SK-N-SH (cell line): Measurements from ENCODE around the gene VAMP2. TPM values are rescaled to one million over a fixed set of nuclear protein-coding genes. Genes with fewer than 3 reads are reported as not detected.

ENCODE experiments used
- CTCF ChIA-PET: fragments of 300-600, 350-600 bp; formaldehyde crosslinking; extraction: SDS; loops from one replicate; lab custom pipeline; 2021; lab: Yijun Ruan, JAX
- POLR2A ChIA-PET: fragments of 350-600 bp; sonication (Branson Sonifier 250); formaldehyde crosslinking; extraction: SDS; loops from one replicate; lab custom pipeline; 2020; ENCODE audit warnings: antibody characterized with exemption, inconsistent platforms; lab: Yijun Ruan, JAX
- DNase-seq: peaks from one replicate; pipeline ENCODE4 v3.0.0; 2012
- H2AFZ ChIP-seq: fragments of 200-600 bp; sonication (generic); 2 replicates; pipeline ENCODE4 v1.8.1; 2016; ENCODE audit warnings: antibody characterized with exemption, mild to moderate bottlenecking, low read depth
- H3F3A ChIP-seq: fragments of 200-600 bp; sonication (generic); replicated peaks from 2 replicates; pipeline ENCODE3; 2016; ENCODE audit warnings: antibody characterized with exemption, mild to moderate bottlenecking; ENCODE audit not compliant: insufficient read depth
- H3K27ac ChIP-seq, 2 experiments: fragments of 200-500 bp in 1 of 2; fragments of 200-600 bp in 1 of 2; sonication (Bioruptor generic) in 1 of 2; sonication (generic), shearing (Covaris generic) in 1 of 2; 2 replicates each; pipeline versions ENCODE4 v1.5.1 to v1.6.1; 2014 to 2016; ENCODE audit warnings: low read depth in 2 of 2, inconsistent platforms in 1 of 2, low read length in 1 of 2, mild to moderate bottlenecking in 1 of 2, mixed read lengths in 1 of 2
- H3K27me3 ChIP-seq: fragments of 200-600 bp; sonication (generic), shearing (Covaris generic); 2 replicates; pipeline ENCODE4 v1.6.1; 2016; ENCODE audit warnings: mixed run types; ENCODE audit not compliant: insufficient read depth
- H3K36me3 ChIP-seq, 2 experiments: fragments of 200-500 bp in 1 of 2; fragments of 200-600 bp in 1 of 2; sonication (Bioruptor generic) in 1 of 2; sonication (generic) in 1 of 2; replicated peaks in 1 of 2; 2 replicates each; pipeline versions ENCODE3 to v1.5.1; 2014 to 2016; ENCODE audit warnings: low read length in 1 of 2, mild to moderate bottlenecking in 1 of 2; ENCODE audit not compliant: insufficient read depth in 2 of 2, control insufficient read depth in 1 of 2
- H3K4me1 ChIP-seq, 2 experiments: fragments of 200-500 bp in 1 of 2; fragments of 200-600 bp in 1 of 2; sonication (Bioruptor generic) in 1 of 2; sonication (generic), shearing (Covaris generic) in 1 of 2; 2 replicates each; pipeline versions ENCODE4 v1.5.1 to v1.6.1; 2014 to 2016; ENCODE audit warnings: low read depth in 1 of 2, low read length in 1 of 2, mixed run types in 1 of 2; ENCODE audit not compliant: insufficient read depth in 2 of 2, control insufficient read depth in 1 of 2
- H3K4me2 ChIP-seq: fragments of 200-600 bp; sonication (generic), shearing (Covaris generic); 2 replicates; pipeline ENCODE4 v1.6.1; 2017; ENCODE audit warnings: mixed run types
- H3K4me3 ChIP-seq, 2 experiments: fragments of 200-500 bp in 1 of 2; fragments of 200-600 bp in 1 of 2; sonication (Bioruptor generic) in 1 of 2; sonication (generic), shearing (Covaris generic) in 1 of 2; 2 replicates each; pipeline versions ENCODE4 v1.5.1 to v1.8.1; 2014 to 2016; ENCODE audit warnings: low read depth in 2 of 2, inconsistent platforms in 1 of 2, low read length in 1 of 2, mild to moderate bottlenecking in 1 of 2, mixed read lengths in 1 of 2, moderate library complexity in 1 of 2
- H3K79me2 ChIP-seq: fragments of 200-600 bp; sonication (generic); 2 replicates; pipeline ENCODE4 v1.8.1; 2017; ENCODE audit warnings: mild to moderate bottlenecking; ENCODE audit not compliant: insufficient read depth
- H3K9ac ChIP-seq: fragments of 200-600 bp; sonication (generic); 2 replicates; pipeline ENCODE4 v1.6.1; 2017; ENCODE audit warnings: mixed run types
- H3K9me2 ChIP-seq: fragments of 200-600 bp; sonication (generic); 2 replicates; pipeline ENCODE4 v1.6.1; 2017; ENCODE audit warnings: mixed run types
- H3K9me3 ChIP-seq: fragments of 200-600 bp; sonication (generic); 2 replicates; pipeline ENCODE4 v1.6.1; 2017; ENCODE audit warnings: mixed run types, mild to moderate bottlenecking, moderate library complexity
- H4K20me1 ChIP-seq: fragments of 200-600 bp; sonication (generic); 2 replicates; pipeline ENCODE4 v1.6.1; 2017; ENCODE audit warnings: mild to moderate bottlenecking, mixed run types; ENCODE audit not compliant: insufficient read depth
- CHD2 ChIP-seq: fragments of 150-350 bp; IDR thresholded peaks from 2 replicates; pipeline ENCODE4 v1.6.1; 2018; ENCODE audit warnings: low read length; ENCODE audit not compliant: partially characterized antibody
- CTCF ChIP-seq: fragments of 200-600 bp; sonication (generic); IDR thresholded peaks from 2 replicates; pipeline ENCODE4 v1.6.1; 2017; ENCODE audit warnings: antibody characterized with exemption, mild to moderate bottlenecking, moderate library complexity
- ELF1 ChIP-seq: IDR thresholded peaks from 2 replicates; pipeline ENCODE4 v1.4.0; 2012
- EZH2phosphoT487 ChIP-seq: fragments of 200-600 bp; sonication (generic); IDR thresholded peaks from 2 replicates; pipeline ENCODE4 v1.6.1; 2017; ENCODE audit warnings: low read depth, mixed run types, mild to moderate bottlenecking, antibody characterized with exemption, moderate library complexity, borderline replicate concordance
- JUND ChIP-seq: IDR thresholded peaks from 2 replicates; pipeline ENCODE4 v1.4.0; 2012
- MAX ChIP-seq: IDR thresholded peaks from 2 replicates; pipeline ENCODE4 v1.4.0; 2012; ENCODE audit warnings: low read depth
- RAD21 ChIP-seq: IDR thresholded peaks from 2 replicates; pipeline ENCODE4 v1.6.1; 2012; ENCODE audit warnings: mild to moderate bottlenecking, low read length
- SIN3A ChIP-seq: IDR thresholded peaks from 2 replicates; pipeline ENCODE4 v1.6.1; 2012; ENCODE audit warnings: low read depth, mild to moderate bottlenecking, low read length, moderate library complexity, borderline replicate concordance
- SMC3 ChIP-seq: IDR thresholded peaks from 2 replicates; pipeline ENCODE4 v1.6.1; 2012; ENCODE audit warnings: low read depth, low read length, improper control_type of control experiment
- TAF1 ChIP-seq: IDR thresholded peaks from 2 replicates; pipeline ENCODE4 v1.6.1; 2012; ENCODE audit warnings: low read depth, mild to moderate bottlenecking, low read length, moderate library complexity, borderline replicate concordance
- TCF12 ChIP-seq: IDR thresholded peaks from 2 replicates; pipeline ENCODE4 v1.4.0; 2012
- YY1 ChIP-seq: IDR thresholded peaks from 2 replicates; pipeline ENCODE4 v1.4.0; 2012; ENCODE audit warnings: low read depth, mild to moderate bottlenecking
- ZBTB33 ChIP-seq: IDR thresholded peaks from 2 replicates; pipeline ENCODE4 v1.4.0; 2012; ENCODE audit warnings: low read depth, borderline replicate concordance
- WGBS: methylation state at CpG from one replicate; pipeline ENCODE4 v1.1.6; 2017; ENCODE audit warnings: low lambda C conversion rate; 5-methylcytosine and 5-hydroxymethylcytosine counted together
- polyA plus RNA-seq, 3 experiments: library from polyadenylated mRNA; depleted of rRNA; stranded (reverse); fragments of >200 nt; gene quantifications; 2 replicates each; pipeline ENCODE4 v1.2.3, GENCODE V29; 2012

The VAMP2 gene
- polyA plus RNA-seq, 1 of the 3 experiments (the other 2 are of a cell fraction), result 42.0 TPM

DNA sequence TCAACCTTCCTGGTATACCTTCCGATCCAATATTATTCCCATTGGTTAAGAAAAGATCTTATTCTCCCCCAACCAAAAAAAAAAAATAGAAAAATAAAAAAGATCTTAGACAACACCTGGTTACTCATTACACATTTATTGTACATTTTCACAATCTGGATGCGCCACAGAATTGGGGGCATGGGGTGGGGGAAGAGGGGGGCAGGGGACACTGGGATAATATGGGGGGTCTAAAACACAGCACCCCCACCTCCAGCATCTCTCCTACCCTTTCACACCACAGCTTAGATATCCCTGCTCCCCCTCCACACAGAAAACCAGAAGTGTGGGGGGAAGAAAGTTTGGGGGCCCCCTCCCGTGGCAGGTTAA lies 3.7 kb downstream of the VAMP2 start:
- no peaks in the 10 kb centered on the region for H3K9me2 ChIP-seq
- CTCF ChIA-PET, result interaction anchor here (0.6 to 9.4 kb wide), 16 partner anchors 11 to 221 kb away, joined by 3 to 98 read pairs (median 4); partner anchors contain the start of genes HES7 and TMEM107
- no peak overlapping the region for H3K27ac ChIP-seq
- H3K79me2 ChIP-seq, result peaks cover 47% of the 10 kb centered on the region
- WGBS, result 68% methylated on average over 3 of the region's 3 CpGs
- no peak overlapping the region for H2AFZ ChIP-seq
- no peaks in the 10 kb centered on the region for H3K9me3 ChIP-seq
- no peak for DNase-seq
- TF ChIP-seq CTCF (no peak), ZBTB33 (no peak), ELF1 (no peak), YY1 (no peak)
- no peak overlapping the region for H3K9ac ChIP-seq
- peaks cover 31 to 48% of the 10 kb centered on the region in 2 experiments for H3K4me1 ChIP-seq
- H3K36me3 ChIP-seq, result peaks cover 15 to 23% of the 10 kb centered on the region in 2 experiments
- no peak overlapping the region; the same call in 1 of the 2 replicates for H3K4me2 ChIP-seq
- peaks cover 39% of the 10 kb centered on the region for H3F3A ChIP-seq
- POLR2A ChIA-PET, result no interaction called here
- H3K4me3 ChIP-seq, result no peak overlapping the region; a peak in 1 of 4 replicates
- H4K20me1 ChIP-seq, result no peaks in the 10 kb centered on the region; the same call in 1 of the 2 replicates
- H3K27me3 ChIP-seq, result no peaks in the 10 kb centered on the region

GRCh38 chr17:8158267-8159031 lies 4.3 kb downstream of the VAMP2 start:
- H3K9ac ChIP-seq, result peak overlapping the region; percentile 21; the same call in 1 of the 2 replicates

More at GRCh38 chr17:8158267-8159031, 4.3 kb downstream of the VAMP2 start:
- Histone ChIP-seq H3K4me1 (peaks cover 31 to 48% of the 10 kb centered on the region in 2 experiments; a peak in 3 of 4 replicates), H4K20me1 (no peaks in the 10 kb centered on the region; the same call in 1 of the 2 replicates), H3K27ac (peak overlapping the region in 1 of 2 experiments; percentile 95; a peak in 1 of 4 replicates), H3K79me2 (peaks cover 47% of the 10 kb centered on the region), H3K9me3 (no peaks in the 10 kb centered on the region), H3K4me2 (peak overlapping the region; percentile 64; the same call in 1 of the 2 replicates), H3F3A (peaks cover 39% of the 10 kb centered on the region), H3K4me3 (no peak overlapping the region; a peak in 1 of 4 replicates), H3K27me3 (no peaks in the 10 kb centered on the region), H3K9me2 (no peaks in the 10 kb centered on the region), H3K36me3 (peaks cover 15 to 23% of the 10 kb centered on the region in 2 experiments), H2AFZ (no peak overlapping the region)
- peak; percentile 72 for TF ChIP-seq RAD21
- no peak for TF ChIP-seq JUND
- no peak for TF ChIP-seq TAF1
- no peak for TF ChIP-seq CHD2
- no peak for TF ChIP-seq TCF12
- TF ChIP-seq CTCF, result peak; percentile 84
- TF ChIP-seq EZH2phosphoT487, result no peak
- TF ChIP-seq SIN3A, result peak; percentile 21; the same call in 1 of the 2 replicates
- TF ChIP-seq MAX, result peak; percentile 31; the same call in 1 of the 2 replicates
- TF ChIP-seq SMC3, result peak; percentile 75
- WGBS, result 48% methylated on average over 16 of the region's 20 CpGs
- peak; percentile 86 for DNase-seq
- ChIA-PET CTCF (interaction anchor here (0.6 to 9.4 kb wide), 17 partner anchors 14 to 221 kb away, joined by 3 to 98 read pairs (median 4); partner anchors contain the start of genes HES7 and TMEM107), POLR2A (no interaction called here)
